Pulmonary artery endothelial cell (primary cell): Measurements from ENCODE around the gene CHAF1B. TPM values are rescaled to one million over a fixed set of nuclear protein-coding genes. Genes with fewer than 3 reads are reported as not detected.
A peak's percentile ranks its signal among the peaks of the same experiment; 100 is the strongest.

ENCODE experiments used
- DNase-seq: peaks from one replicate; pipeline ENCODE4 v3.0.0-alpha.2; 2011; ENCODE audit warnings: low read depth, low spot score
- total RNA-seq: library from RNA; depleted of rRNA; stranded (reverse); fragments of >200 nt; gene quantifications from 2 replicates; pipeline ENCODE4 v1.2.3, GENCODE V29; 2014

CHAF1B gene
- total RNA-seq, 1 donor from 2014 or later = 5.1 TPM

DNA sequence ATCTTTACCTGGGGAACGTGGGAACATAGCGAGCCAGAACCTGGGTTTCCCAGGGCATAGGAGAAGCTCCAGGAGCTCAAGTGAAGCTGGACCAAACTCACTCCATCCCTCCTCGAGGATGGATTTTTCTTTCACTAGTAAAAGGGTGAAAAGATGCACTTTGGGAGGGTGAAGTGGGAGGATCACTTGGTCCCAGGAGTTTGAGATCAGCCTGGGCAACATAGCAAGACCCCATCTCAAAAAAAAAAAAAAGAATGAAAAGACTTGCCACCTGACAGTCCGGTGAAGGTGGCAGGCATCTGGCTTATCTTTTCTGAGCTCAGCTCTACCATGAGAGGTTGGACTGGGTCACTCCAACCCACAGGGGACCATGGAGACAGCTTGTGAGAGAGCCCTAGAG lies 42.3 kb downstream of the CHAF1B start:
- no peak for DNase-seq

DNA sequence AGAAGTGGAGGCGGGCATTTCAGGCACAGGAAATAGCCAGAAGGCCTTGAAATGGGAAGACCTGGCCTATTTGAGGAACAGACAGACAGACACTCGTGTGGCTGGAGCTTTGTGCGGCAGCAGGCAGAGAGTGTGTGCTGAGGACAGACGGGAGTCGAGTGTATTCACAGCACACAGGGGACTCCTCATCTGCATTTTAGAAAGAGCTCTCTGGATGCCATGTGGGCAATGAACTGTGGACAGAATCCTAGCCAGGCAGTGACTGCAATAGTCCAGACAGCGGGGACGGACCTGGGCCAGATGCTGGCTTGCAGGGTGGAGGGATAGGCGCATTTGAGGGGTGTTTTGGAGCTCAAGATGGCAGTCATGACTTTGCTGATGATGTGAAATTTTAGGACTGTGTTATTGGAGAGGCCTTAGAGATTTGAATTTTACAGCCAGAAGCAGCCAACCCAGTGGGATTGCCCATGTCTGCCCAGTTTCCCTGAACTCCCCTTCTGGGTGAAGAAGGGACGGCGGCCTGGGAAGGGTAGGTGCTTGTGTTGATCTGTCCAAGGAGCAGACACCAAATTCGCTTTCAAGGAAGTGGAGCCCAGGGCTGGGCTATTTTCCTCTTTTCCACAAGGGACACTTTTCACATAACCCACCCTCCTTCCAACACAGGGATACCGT lies 43.7 kb downstream of the CHAF1B start:
- DNase-seq = no peak

DNA sequence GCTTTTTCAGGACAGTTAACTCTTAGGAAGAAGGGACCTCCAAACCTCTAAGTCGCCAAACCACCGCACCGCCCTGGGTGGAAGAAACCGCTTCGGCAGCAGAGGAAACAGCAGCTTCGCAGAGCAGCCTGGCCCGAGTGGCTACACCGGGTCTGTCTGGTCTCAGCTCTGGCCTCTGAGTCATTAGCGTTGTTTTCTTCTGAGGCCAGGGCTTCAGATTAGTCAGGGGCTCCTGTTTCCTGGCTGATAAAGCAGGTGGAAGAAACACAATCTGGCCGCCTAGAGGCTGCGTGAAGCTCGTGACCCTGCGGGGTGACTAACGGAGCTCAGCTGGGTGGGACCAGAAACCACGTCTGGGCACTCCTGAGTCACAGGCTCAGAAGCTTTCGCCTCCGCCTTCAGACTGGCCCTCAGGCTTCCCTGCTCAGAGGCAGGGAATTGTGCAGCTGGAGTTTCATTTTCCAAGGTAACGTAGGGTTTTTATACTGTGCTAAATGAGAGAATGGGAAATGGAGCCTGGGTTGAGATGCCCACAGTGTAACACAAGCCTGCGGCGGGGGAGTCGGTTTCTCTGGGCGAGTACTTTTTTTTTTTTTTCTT lies 44.9 kb downstream of the CHAF1B start:
- peak; percentile 100 for DNase-seq

DNA sequence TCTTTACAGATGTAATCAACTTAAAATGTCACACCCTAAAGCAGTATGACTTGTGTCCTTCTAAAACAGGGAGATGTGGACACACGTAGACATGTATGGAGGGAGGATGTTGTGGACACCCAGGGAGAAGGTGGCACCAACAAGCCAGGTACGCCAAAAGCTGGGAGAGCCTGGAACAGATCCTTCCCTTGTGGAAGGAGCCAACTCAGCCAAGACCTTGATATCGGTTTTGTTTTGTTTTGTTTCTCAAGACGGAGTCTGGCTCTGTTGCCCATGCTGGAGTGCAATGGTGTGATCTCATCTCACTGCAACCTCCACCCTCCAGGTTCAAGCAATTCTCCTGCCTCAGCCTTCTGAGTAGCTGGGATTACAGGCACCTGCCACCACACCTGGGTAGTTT lies 45.6 kb downstream of the CHAF1B start:
- no peak for DNase-seq

DNA sequence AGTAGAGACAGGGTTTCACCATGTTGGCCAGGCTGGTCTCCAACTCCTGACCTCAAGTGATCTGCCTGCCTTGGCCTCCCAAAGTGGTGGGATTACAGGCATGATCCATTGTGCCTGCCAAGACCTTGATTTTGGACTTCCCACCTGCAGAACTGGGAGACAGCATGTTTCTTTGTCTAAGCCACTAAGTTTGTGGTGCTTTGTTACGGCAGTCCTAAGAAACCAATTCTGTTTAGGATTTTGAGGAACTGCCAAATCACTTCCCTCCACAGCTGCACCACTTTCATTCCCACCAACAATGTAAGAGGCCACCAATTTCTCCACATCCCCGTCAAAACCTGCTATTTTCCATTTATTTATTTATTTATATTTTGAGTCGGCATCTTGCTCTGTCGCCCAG lies 46.1 kb downstream of the CHAF1B start:
- no peak for DNase-seq

DNA sequence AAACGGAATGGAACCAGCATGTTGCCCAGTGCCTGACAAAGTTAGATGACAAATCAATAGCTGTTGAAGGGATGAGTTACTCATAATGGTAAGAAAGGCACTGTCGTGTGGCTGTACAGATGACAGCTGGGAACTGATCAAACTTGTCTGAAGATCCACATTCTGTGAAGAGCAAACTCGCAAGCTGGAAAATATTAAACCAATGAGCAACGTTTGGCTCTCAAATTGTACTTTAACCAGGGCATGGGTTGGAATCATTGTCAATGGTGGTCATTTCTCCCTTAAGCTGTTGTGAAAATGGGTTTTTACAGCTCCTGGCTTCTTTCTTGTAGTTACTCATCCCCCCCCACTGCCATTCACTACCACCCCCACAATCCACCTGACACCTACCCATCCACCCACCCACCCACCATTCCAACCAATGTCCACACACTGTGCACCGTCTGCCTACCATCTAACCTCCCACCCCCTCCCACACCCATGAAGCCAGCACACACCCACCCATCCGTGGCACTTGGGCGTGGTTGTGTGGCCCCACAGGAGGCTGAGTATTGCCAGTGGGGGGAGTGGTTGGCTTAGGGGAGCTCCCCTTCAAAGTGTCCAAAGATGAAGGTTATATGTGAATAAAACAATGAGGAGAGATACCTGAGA lies 48.0 kb downstream of the CHAF1B start:
- no peak for DNase-seq

DNA sequence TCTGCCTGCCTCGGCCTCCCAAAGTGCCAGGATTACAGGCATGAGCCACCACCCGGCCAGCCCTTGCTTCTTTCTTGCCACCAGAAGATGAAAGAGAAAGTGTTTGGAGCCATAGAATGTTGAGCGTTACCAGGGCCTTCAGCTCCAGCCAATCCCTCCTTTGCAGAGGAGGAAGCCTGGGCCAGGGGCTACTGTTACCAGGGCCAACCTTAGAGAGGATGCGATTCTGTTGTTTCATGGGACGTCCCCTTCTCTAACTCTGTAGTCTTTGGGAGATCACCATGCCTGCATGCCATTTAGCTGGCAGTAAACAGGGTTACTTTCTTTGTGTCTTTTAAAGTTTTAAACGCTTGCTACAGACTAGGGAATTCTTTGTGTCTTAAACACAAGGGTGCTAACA lies 49.0 kb downstream of the CHAF1B start:
- no peak for DNase-seq

DNA sequence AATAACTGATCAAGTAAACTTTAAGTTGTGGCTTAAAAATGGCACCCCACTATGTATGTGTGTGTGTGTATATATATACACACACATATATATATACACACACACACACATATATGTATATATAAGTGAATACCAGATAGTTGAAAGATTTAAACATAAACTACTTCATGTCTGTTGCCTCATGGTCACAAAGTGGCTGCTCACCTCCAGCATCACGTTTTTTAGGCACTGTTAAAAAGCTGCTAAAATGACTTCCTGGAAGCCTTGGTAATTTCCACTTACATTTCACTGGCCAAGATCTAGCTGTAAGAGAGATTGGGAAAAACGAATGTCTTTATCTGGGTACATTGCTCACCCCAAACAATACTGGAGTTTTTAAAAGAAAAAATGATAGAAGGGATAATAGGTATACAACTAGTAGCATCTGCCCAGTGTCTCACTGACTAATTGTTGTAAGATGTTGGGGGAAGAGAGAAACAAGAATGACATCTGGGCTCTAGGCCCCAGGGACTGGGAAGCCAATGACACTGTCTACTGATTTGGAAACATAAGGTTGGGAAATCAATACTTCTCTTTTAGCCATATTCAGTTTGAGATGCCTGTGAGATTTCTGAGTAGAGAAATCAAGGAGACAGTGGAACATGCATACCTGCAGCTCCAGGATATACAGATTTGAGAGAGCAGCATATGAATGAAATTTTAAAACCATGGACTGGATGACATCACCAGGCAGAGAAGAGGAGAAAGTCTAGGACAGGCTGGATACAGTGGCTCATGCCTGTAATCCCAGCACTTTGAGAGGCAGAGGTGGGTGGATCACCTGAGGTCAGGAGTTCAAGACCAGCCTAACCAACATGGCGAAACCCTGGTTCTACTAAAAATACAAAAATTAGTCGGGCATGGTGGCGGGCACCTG lies 51.9 kb downstream of the CHAF1B start:
- no peak for DNase-seq

DNA sequence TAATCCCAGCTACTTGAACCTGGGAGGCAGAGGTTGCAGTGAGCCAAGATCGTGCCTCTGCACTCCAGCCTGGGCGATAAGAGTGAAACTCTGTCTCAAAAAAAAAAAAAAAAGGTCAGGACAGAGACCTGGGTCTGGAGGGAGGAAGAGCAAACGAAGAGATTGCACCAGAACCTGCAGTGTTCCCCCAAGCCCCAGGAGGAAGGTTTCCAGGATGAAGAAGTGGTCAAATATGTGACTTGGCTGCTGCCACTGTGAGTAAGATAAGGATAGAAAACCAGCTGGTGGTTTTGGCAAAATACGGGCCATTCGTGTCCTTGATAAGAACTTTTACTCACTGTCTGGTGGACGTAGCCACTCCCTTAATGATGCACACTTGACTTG lies 52.5 kb downstream of the CHAF1B start:
- peak; percentile 71 for DNase-seq

DNA sequence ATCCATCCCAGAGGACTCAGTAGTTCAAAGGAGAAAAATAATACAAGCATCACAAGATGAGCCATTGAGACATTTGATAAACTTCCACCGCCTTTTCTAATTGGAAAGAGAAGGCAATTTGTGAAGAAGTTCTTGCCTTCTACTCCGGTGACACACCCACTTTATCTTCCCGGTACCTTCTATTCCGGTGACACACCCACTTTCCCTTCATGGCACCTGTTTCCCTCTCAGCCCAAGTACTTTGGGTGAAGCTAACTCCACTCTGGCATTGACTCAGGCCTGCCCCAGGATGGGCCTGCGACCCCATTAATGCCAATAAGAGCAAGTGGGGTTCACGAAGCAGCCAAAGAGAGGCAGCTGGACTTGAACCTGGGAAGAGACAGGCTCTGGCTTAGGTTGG lies 56.5 kb downstream of the CHAF1B start:
- no peak for DNase-seq

DNA sequence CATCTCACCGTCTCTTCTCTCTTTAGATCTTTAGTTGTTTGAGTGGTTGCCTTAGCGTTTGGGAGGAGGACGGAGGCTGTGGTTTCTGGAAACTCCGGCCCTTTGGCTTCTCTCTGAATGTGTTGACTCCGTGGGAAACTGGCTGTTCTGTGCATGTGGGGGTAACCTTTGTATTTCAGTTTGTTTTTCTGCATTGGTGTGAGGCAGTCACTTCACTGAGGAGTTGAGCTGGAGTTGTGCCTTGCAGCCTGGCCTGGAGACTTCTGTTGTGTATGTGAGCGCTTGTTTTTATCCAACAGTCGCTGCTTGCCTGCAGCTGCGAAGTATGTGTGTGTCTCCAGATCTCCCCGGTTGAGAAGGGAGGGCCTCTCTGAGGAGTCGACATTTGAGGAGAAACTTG lies 61.1 kb downstream of the CHAF1B start:
- DNase-seq = no peak

DNA sequence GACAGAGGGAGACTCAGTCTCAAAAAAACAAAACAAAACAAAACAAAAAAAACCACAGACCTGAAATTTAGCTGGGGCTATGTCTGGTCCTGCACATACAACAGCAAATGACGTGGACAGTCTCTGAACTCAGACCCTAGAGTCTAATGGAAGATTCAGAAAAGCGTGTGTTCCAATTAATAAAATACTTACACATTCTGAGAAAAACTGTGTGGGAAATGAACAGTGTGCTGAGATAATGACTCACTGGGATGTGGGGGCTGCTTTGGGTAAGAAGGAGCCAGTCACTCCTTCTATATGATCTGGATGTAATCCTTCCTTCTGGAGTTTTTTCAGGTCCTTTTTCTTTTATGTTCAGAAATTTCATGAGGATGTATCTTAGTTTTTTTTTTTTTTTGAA lies 65.3 kb downstream of the CHAF1B start:
- DNase-seq = no peak

DNA sequence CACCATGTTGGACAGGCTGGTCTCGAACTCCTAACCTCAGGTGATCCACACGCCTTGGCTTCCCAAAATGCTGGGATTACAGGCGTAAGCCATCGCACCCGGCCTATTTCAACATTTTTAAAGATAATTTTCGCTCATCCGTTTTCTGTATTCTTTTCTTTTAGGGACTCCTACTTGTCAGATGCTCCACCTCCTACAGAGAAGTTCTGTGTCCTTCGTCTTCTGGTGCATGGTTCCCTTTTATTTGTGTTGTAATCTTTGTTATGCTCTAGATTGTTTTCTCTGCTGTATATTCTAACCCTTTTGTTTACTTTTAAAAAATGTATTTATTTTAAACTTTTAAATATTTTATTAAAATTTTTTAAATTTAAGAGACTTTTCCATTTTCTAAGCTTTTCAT lies 66.3 kb downstream of the CHAF1B start:
- DNase-seq = no peak

DNA sequence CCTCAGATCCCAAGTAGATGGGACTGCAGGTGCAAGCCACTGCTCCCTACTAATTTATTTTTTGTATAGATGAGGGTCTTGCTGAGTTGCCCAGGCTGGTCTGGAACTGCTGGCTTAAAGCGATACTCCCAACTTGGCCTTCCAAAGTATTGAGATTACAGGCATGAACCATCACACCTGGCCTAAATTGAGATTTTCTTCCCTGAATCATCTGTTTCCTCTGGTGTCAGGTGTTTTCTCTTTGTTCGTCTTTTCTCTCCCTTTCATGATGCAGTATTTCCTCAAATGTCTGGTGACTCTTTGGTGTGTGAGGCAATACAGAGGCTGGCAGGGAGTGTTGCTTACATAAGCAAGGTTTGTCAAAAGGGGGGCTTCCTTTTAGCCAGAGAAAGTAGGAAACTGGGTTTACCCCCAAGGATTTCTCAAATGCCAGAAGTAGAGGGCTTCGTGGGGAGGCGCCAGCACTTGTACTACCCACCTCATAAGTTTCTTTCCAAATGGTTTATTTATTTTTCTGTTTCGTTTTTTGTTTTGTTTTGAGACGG lies 67.2 kb downstream of the CHAF1B start:
- DNase-seq = no peak

DNA sequence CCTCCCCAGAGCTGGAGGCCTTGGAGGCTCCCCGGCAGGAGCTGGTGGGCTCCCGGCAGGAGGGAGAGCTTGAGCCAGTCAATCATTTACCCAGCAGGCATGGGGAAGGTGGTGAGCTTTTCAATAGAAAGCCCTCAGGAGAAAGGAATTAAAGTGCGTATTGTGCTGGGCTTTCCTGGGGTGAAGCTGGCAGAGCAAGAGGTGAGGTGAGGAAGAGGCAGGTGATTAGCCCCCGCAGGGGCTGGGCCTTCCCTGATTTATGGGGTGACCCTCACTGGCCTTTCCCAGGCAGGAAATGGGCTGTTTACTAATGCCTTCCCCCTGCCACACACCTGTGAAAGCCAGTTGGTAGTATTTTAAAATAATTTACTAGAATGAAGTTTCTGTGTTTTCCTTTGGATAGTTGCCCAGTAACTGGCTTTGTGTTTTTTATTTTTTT lies 68.9 kb downstream of the CHAF1B start:
- DNase-seq = no peak

DNA sequence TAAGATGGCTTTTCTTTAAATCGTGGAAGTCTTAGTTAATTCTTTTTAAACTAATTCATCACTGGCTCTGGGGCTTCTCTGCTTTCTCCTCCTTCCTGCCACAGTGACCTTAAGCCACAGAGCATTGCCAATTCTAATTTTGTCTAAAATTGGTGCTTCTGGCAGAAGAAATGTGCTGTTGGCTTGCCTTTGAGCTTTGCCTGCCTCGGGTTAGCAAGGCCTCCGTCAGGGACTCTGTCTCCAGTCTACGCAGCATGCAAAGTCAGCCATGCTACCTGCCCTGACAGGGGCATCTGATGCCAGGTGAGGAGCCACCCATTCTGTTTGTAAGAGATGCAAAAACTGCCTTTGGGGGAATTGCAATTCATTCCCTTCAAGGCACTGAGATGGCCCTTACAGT lies 69.5 kb downstream of the CHAF1B start:
- no peak for DNase-seq

DNA sequence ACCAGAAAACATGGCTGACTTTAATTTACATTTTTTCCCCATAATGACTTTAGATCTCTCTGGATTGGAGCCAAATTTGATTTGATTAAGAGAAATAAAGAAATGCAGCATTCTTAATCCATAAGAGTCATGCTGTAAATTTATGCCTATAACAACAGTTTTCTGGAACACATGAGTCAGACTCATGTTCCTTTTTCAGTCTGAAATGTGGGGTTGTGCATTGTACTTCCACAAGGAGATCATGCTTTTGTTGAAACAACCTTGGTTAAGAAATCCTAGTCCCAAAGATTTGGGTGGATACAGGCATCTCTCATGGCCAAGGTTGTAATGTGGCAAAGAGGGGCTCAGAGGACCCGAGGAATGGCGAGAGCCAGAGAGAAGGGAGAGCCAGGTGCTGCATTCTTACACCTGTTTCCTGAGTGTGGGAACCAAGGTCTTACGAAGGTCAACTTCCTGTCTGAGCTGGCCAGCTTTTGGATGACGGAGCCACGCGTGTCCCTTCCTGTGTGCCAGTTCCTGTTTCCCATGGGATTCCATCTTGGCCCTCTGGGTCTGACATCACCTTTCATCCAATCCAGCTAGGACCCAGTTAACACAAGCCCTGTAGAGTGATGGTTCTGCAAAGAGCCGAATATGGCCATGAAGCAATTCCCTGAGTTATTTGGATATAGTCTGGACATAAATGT lies 71.7 kb downstream of the CHAF1B start:
- peak; percentile 92 for DNase-seq

DNA sequence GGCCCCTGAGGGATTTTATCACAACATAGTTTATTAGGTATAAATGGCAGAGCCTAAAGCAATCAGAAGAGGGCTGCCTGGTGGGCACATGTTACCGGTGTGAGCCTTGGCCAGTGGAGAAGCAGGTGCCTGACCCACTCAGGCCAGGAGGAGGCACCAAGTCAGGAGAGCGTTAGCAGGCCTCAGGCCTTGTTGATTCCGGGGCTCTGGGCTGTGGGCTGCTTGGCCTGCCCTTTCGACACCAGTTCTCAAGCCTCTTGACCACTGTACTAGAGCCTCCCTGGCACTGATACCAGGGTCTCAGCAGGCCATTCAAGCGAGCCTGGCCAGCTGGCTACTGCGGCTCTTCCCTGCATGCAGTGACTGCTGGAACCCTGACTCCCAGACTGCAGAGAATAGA lies 73.9 kb downstream of the CHAF1B start:
- no peak for DNase-seq

DNA sequence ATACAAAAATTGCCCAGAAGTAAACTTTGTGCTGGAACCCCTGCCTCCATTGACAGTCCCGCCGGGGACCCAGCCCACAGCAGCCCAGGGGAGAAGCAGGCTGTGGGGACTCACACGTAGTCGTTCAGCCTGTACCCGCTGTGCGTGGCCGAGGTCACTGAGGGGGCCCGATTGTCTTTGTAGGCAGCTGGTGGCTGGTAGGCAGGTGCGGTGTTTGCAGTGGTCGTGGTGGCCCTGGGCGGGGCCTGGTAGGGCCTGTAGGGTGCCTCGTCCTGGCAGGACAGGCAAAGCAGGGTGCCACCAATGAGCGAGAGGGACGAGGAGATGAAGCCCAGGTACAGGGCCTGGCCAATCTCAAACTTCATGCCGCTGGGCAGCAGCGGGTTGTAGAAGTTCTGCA lies 75.7 kb downstream of the CHAF1B start:
- DNase-seq = no peak

DNA sequence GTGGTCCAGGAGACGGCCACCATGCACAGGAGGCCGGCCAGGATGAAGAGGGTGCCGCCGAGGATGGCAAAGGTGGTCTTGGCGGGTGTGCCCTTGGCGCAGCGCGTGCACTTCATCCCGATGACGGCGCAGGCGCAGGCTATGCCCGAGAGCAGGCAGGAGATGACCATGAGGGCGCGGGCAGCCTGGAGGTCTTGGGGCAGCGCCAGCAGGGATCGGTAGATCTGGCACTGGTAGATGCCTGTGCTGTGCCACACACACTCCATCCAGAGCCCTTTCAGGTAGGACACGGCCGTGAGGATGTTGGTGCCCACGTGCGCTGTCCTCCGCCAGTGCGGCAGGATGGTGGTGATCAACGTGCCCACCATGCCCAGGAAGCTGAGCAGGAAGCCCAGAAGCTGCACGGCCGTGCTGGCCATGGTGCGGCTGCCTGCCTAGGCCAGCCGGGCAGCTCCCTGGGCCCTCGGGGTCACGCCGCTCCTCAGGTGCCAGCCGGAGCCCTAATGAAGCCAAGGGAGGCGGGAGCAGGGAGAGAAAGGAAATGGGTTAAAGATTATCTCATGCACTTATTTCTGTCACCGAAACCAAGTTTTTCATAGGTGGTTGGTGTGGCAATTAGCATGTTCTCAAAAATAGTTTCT lies 76.2 kb downstream of the CHAF1B start:
- no peak for DNase-seq
